WTC11 (cell line): ENCODE measurements around the gene NFKBIE. TPM values are rescaled to one million over a fixed set of nuclear protein-coding genes. Genes with fewer than 3 reads are reported as not detected.

Experiments
- ATAC-seq: fragments of 200-7000 bp; cut with Tn5 transposase; 2 replicates; pipeline ENCODE4 v1.10.0; 2021; ENCODE audit warnings: mild to moderate bottlenecking, moderate library complexity
- CTCF ChIA-PET: fragments of 300-600 bp; sonication (Branson Sonifier 250); formaldehyde crosslinking; loops from one replicate; lab custom pipeline; 2021; ENCODE audit warnings: antibody characterized with exemption; lab: Charles Lee
- POLR2A ChIA-PET: fragments of 350-600 bp; sonication (Branson Sonifier 250); formaldehyde crosslinking; loops from one replicate; lab custom pipeline; 2021; ENCODE audit warnings: antibody characterized with exemption; lab: Charles Lee
- DNase-seq: peaks from one replicate; pipeline ENCODE4 v3.0.0; 2021; ENCODE audit warnings: low spot score
- H3K27ac Mint-ChIP-seq: 2 replicates; pipeline ENCODE4 v1.8.0; 2021; ENCODE audit warnings: mixed read lengths
- H3K27me3 Mint-ChIP-seq: 2 replicates; pipeline ENCODE4 v1.8.0; 2021; ENCODE audit warnings: low read depth, mild to moderate bottlenecking, moderate library complexity, mixed read lengths
- H3K36me3 Mint-ChIP-seq: 2 replicates; pipeline ENCODE4 v1.8.0; 2021; ENCODE audit warnings: mixed read lengths
- H3K4me1 Mint-ChIP-seq: 2 replicates; pipeline ENCODE4 v1.8.0; 2022; ENCODE audit warnings: mixed read lengths
- H3K4me3 Mint-ChIP-seq: 2 replicates; pipeline ENCODE4 v1.8.0; 2021; ENCODE audit warnings: mild to moderate bottlenecking, moderate library complexity, mixed read lengths
- H3K9me3 Mint-ChIP-seq: 2 replicates; pipeline ENCODE4 v1.8.0; 2021; ENCODE audit warnings: mixed read lengths
- CBFB ChIP-seq: sonication (generic); formaldehyde crosslinking; IDR thresholded peaks from 2 replicates; pipeline ENCODE4 v1.8.1; 2022; ENCODE audit warnings: mild to moderate bottlenecking, low read depth, missing genetic modification reagents
- CREB1 ChIP-seq: sonication (generic); formaldehyde crosslinking; IDR thresholded peaks from 2 replicates; pipeline ENCODE4 v1.8.0; 2023; ENCODE audit warnings: mild to moderate bottlenecking, missing genetic modification reagents
- E2F4 ChIP-seq: sonication (generic); formaldehyde crosslinking; IDR thresholded peaks from 2 replicates; pipeline ENCODE4 v1.8.1; 2022; ENCODE audit warnings: low read depth, mild to moderate bottlenecking, moderate library complexity, missing genetic modification reagents, borderline replicate concordance
- MXD4 ChIP-seq: fragments of 250-450 bp; sonication (Bioruptor Pico); IDR thresholded peaks from 2 replicates; pipeline ENCODE4 v1.8.0; 2021; ENCODE audit warnings: mild to moderate bottlenecking, moderate library complexity, borderline replicate concordance
- NFE2L1 ChIP-seq: sonication (generic); formaldehyde crosslinking; IDR thresholded peaks from 2 replicates; pipeline ENCODE4 v1.8.1; 2023; ENCODE audit warnings: missing genetic modification reagents
- OVOL2 ChIP-seq: fragments of 250-450 bp; sonication (Bioruptor Pico); IDR thresholded peaks from 2 replicates; pipeline ENCODE4 v1.9.0; 2021; ENCODE audit warnings: mild to moderate bottlenecking, borderline replicate concordance
- PREB ChIP-seq: sonication (generic); formaldehyde crosslinking; IDR thresholded peaks from 2 replicates; pipeline ENCODE4 v1.8.1; 2022; ENCODE audit warnings: mild to moderate bottlenecking, missing genetic modification reagents, moderate library complexity, borderline replicate concordance
- RORB ChIP-seq: fragments of 250-450 bp; sonication (Bioruptor Pico); IDR thresholded peaks from 2 replicates; pipeline ENCODE4 v1.9.0; 2021; ENCODE audit warnings: mild to moderate bottlenecking
- SMAD4 ChIP-seq: sonication (generic); formaldehyde crosslinking; IDR thresholded peaks from 2 replicates; pipeline ENCODE4 v1.8.0; 2022; ENCODE audit warnings: mild to moderate bottlenecking, missing genetic modification reagents
- SP1 ChIP-seq: sonication (generic); formaldehyde crosslinking; conservative IDR thresholded peaks from 2 replicates; pipeline ENCODE4 v1.8.1; 2022; ENCODE audit warnings: missing genetic modification reagents
- TEAD1 ChIP-seq: sonication (generic); formaldehyde crosslinking; IDR thresholded peaks from 2 replicates; pipeline ENCODE4 v1.8.0; 2022; ENCODE audit warnings: mild to moderate bottlenecking, missing genetic modification reagents
- ZNF121 ChIP-seq: sonication (generic); formaldehyde crosslinking; IDR thresholded peaks from 2 replicates; pipeline ENCODE4 v1.8.0; 2023; ENCODE audit warnings: missing genetic modification reagents
- ZNF263 ChIP-seq: sonication (generic); formaldehyde crosslinking; IDR thresholded peaks from 2 replicates; pipeline ENCODE4 v1.8.1; 2022; ENCODE audit warnings: low read depth, mild to moderate bottlenecking, moderate library complexity, missing genetic modification reagents
- ZNF423 ChIP-seq: fragments of 250-450 bp; sonication (Bioruptor Pico); IDR thresholded peaks from 2 replicates; pipeline ENCODE4 v2.1.2; 2022; ENCODE audit warnings: mild to moderate bottlenecking, moderate library complexity
- ZNF512 ChIP-seq: sonication (generic); formaldehyde crosslinking; IDR thresholded peaks from 2 replicates; pipeline ENCODE4 v1.8.1; 2022; ENCODE audit warnings: missing genetic modification reagents, borderline replicate concordance
- total RNA-seq: library from RNA; stranded (reverse); gene quantifications from 3 replicates; pipeline ENCODE4 v1.2.3, GENCODE V29; 2021
- TF ChIP-seq, protein P1 (sequence below): fragments of 200-600 bp; IDR thresholded peaks from 2 replicates; pipeline ENCODE4 v1.8.0; 2022; ENCODE audit warnings: antibody characterized with exemption
- TF ChIP-seq, protein P2 (sequence below): fragments of 250-450 bp; sonication (Bioruptor Pico); IDR thresholded peaks from 2 replicates; pipeline ENCODE4 v2.1.2; 2022; ENCODE audit warnings: mild to moderate bottlenecking, moderate library complexity
- TF ChIP-seq, protein P3 (sequence below): sonication (generic); formaldehyde crosslinking; IDR thresholded peaks from 2 replicates; pipeline ENCODE4 v1.8.1; 2022; ENCODE audit warnings: mild to moderate bottlenecking, moderate library complexity, missing genetic modification reagents
- TF ChIP-seq, protein P4 (sequence below): sonication (generic); formaldehyde crosslinking; IDR thresholded peaks from 2 replicates; pipeline ENCODE4 v1.8.1; 2023; ENCODE audit warnings: mild to moderate bottlenecking, missing genetic modification reagents, borderline replicate concordance
- TF ChIP-seq, protein P5 (sequence below): sonication (generic); formaldehyde crosslinking; IDR thresholded peaks from 2 replicates; pipeline ENCODE4 v1.8.0; 2022; ENCODE audit warnings: mild to moderate bottlenecking, missing genetic modification reagents

The NFKBIE gene
- total RNA-seq, 1 experiment from 2014 or later, result 10.3 TPM

GRCh38 chr6:44272999-44273566 lies 7.7 kb upstream of the NFKBIE start:
- DNase-seq (no peak), ATAC-seq (no peak)
- Mint-ChIP-seq H3K27me3 (peaks cover 43% of the 10 kb centered on the region), H3K36me3 (no peaks in the 10 kb centered on the region), H3K9me3 (no peaks in the 10 kb centered on the region), H3K4me1 (peaks cover 32% of the 10 kb centered on the region), H3K27ac (no peak overlapping the region), H3K4me3 (no peak overlapping the region)
- no peak for TF ChIP-seq E2F4 (CRISPR knock-in tag)
- no peak for TF ChIP-seq ZNF121 (CRISPR knock-in tag)
- TF ChIP-seq, protein P1, sequence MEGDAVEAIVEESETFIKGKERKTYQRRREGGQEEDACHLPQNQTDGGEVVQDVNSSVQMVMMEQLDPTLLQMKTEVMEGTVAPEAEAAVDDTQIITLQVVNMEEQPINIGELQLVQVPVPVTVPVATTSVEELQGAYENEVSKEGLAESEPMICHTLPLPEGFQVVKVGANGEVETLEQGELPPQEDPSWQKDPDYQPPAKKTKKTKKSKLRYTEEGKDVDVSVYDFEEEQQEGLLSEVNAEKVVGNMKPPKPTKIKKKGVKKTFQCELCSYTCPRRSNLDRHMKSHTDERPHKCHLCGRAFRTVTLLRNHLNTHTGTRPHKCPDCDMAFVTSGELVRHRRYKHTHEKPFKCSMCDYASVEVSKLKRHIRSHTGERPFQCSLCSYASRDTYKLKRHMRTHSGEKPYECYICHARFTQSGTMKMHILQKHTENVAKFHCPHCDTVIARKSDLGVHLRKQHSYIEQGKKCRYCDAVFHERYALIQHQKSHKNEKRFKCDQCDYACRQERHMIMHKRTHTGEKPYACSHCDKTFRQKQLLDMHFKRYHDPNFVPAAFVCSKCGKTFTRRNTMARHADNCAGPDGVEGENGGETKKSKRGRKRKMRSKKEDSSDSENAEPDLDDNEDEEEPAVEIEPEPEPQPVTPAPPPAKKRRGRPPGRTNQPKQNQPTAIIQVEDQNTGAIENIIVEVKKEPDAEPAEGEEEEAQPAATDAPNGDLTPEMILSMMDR, result no peak
- TF ChIP-seq ZNF512 (CRISPR knock-in tag), result no peak
- TF ChIP-seq OVOL2 (CRISPR knock-in tag), result no peak
- no peak for TF ChIP-seq RORB (CRISPR knock-in tag)
- no peak for TF ChIP-seq SP1 (CRISPR knock-in tag)
- TF ChIP-seq SMAD4 (CRISPR knock-in tag), result no peak
- no peak for TF ChIP-seq ZNF423 (CRISPR knock-in tag)
- TF ChIP-seq, protein P2, sequence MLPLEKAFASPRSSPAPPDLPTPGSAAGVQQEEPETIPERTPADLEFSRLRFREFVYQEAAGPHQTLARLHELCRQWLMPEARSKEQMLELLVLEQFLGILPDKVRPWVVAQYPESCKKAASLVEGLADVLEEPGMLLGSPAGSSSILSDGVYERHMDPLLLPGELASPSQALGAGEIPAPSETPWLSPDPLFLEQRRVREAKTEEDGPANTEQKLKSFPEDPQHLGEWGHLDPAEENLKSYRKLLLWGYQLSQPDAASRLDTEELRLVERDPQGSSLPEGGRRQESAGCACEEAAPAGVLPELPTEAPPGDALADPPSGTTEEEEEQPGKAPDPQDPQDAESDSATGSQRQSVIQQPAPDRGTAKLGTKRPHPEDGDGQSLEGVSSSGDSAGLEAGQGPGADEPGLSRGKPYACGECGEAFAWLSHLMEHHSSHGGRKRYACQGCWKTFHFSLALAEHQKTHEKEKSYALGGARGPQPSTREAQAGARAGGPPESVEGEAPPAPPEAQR (CRISPR knock-in tag), result no peak
- TF ChIP-seq, protein P3, sequence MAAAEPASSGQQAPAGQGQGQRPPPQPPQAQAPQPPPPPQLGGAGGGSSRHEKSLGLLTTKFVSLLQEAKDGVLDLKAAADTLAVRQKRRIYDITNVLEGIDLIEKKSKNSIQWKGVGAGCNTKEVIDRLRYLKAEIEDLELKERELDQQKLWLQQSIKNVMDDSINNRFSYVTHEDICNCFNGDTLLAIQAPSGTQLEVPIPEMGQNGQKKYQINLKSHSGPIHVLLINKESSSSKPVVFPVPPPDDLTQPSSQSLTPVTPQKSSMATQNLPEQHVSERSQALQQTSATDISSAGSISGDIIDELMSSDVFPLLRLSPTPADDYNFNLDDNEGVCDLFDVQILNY (CRISPR knock-in tag), result no peak
- no peak for TF ChIP-seq TEAD1 (CRISPR knock-in tag)
- TF ChIP-seq MXD4 (CRISPR knock-in tag), result no peak
- TF ChIP-seq PREB (CRISPR knock-in tag), result no peak
- TF ChIP-seq, protein P4, sequence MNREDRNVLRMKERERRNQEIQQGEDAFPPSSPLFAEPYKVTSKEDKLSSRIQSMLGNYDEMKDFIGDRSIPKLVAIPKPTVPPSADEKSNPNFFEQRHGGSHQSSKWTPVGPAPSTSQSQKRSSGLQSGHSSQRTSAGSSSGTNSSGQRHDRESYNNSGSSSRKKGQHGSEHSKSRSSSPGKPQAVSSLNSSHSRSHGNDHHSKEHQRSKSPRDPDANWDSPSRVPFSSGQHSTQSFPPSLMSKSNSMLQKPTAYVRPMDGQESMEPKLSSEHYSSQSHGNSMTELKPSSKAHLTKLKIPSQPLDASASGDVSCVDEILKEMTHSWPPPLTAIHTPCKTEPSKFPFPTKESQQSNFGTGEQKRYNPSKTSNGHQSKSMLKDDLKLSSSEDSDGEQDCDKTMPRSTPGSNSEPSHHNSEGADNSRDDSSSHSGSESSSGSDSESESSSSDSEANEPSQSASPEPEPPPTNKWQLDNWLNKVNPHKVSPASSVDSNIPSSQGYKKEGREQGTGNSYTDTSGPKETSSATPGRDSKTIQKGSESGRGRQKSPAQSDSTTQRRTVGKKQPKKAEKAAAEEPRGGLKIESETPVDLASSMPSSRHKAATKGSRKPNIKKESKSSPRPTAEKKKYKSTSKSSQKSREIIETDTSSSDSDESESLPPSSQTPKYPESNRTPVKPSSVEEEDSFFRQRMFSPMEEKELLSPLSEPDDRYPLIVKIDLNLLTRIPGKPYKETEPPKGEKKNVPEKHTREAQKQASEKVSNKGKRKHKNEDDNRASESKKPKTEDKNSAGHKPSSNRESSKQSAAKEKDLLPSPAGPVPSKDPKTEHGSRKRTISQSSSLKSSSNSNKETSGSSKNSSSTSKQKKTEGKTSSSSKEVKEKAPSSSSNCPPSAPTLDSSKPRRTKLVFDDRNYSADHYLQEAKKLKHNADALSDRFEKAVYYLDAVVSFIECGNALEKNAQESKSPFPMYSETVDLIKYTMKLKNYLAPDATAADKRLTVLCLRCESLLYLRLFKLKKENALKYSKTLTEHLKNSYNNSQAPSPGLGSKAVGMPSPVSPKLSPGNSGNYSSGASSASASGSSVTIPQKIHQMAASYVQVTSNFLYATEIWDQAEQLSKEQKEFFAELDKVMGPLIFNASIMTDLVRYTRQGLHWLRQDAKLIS (CRISPR knock-in tag), result no peak
- TF ChIP-seq CBFB (CRISPR knock-in tag), result no peak
- no peak for TF ChIP-seq CREB1 (CRISPR knock-in tag)
- TF ChIP-seq, protein P5, sequence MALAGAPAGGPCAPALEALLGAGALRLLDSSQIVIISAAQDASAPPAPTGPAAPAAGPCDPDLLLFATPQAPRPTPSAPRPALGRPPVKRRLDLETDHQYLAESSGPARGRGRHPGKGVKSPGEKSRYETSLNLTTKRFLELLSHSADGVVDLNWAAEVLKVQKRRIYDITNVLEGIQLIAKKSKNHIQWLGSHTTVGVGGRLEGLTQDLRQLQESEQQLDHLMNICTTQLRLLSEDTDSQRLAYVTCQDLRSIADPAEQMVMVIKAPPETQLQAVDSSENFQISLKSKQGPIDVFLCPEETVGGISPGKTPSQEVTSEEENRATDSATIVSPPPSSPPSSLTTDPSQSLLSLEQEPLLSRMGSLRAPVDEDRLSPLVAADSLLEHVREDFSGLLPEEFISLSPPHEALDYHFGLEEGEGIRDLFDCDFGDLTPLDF (CRISPR knock-in tag), result no peak
- no peak for TF ChIP-seq NFE2L1
- no peak for TF ChIP-seq ZNF263 (CRISPR knock-in tag)
- POLR2A ChIA-PET, result no interaction called here
- CTCF ChIA-PET, result interaction anchor here (0.5 to 3.0 kb wide), 3 partner anchors 16 to 40 kb away, joined by 3 to 18 read pairs (median 4); partner anchors contain the start of gene AARS2
